NOMO-1 (cell line): ENCODE data around the gene SIK2.

ENCODE experiments used
- DNase-seq, 2 experiments: peaks; one replicate each; lab custom pipeline; 2025; ENCODE audit not compliant: unreplicated experiment in 2 of 2; lab: John Stamatoyannopoulos, UW

Gene SIK2

DNA sequence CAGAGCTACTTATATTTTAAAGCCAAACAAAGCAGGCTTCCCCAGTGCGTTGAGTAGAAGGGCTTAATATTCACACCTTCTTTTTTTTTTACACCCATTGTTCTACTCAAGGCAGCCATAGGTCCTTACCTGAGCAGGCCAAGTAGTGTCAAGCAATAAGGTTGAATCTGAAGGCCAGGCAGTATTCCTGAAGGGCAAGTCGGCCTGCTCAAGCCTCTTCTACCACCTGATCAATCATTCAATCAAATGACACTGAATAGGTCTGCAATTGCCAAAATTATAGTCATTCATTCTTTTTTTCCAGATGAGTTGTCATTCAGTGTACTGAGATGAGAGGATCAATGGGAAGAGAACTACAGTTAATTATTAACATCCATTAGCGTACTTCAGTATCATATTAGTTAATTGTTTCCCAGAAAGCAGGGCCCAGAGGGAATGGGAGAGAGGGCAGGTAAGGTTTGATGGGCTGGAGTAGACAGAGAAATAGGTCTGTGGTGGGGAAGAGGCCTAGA lies 175.9 kb downstream of the SIK2 start:
- DNase-seq, result no peak

DNA sequence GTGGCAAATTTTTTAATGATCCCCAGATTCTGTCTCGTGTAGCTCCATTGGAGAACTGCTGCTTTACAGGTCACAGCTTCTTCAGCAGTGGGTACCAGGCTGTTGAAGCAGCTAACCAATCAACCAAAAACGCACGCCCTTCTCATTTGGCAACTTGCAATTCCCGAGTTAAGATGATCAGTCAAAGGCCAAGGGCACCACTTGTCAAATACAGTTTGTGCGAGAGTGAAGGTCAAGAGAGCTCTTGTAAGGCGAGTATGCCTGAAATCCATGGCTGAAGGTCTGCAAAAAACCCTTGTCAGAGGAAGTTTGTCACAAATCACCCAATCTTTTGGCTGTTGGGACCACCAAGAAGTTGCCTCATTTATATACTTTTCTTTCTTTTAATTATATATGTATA lies 176.9 kb downstream of the SIK2 start:
- no peak for DNase-seq
